Epithelial cell of prostate (primary cell): ENCODE measurements around the gene GNA14.
"Not testable (repeated sequence)": the region's sequence is repeated elsewhere in the genome, so short reads cannot be mapped to it uniquely, and the experiment has no call there.

Experiments used
- DNase-seq: peaks from one replicate; pipeline ENCODE4 v3.0.0-alpha.2; 2011; ENCODE audit warnings: low read depth, low spot score
- H3K27ac ChIP-seq: fragments of 450-650 bp; 2 replicates; pipeline ENCODE4 v1.5.1; 2017; ENCODE audit warnings: mild to moderate bottlenecking

The GNA14 gene

GRCh38 chr9:77648234-77649108 is at the start of gene GNA14:
TSS of gene GNA14 (minus strand) at chr9:77648322. CDS start at chr9:77647793, 529 bp downstream.
- no peak within 1 kb of the TSS for H3K27ac ChIP-seq
- DNase-seq = no peak

GRCh38 chr9:77697238-77697984 is 49.3 kb upstream of the GNA14 start:
- DNase-seq = peak; percentile 83
- H3K27ac ChIP-seq = peak overlapping the region; percentile 41

GRCh38 chr9:77690723-77691122 is 42.6 kb upstream of the GNA14 start:
- DNase-seq, H3K27ac ChIP-seq: not testable (repeated sequence)

GRCh38 chr9:77690119-77690518 is 42.0 kb upstream of the GNA14 start:
- DNase-seq = not testable (repeated sequence)

GRCh38 chr9:77687737-77688136 is 39.6 kb upstream of the GNA14 start:
- not testable (repeated sequence) for H3K27ac ChIP-seq, DNase-seq

More at GRCh38 chr9:77690119-77690518, 42.0 kb upstream of the GNA14 start:
- not testable (repeated sequence) for H3K27ac ChIP-seq

- no peak overlapping the region for H3K27ac ChIP-seq
- no peak for DNase-seq
Observed at GRCh38 chr9:77680581-77680980, 32.5 kb upstream of the GNA14 start.

- H3K27ac ChIP-seq = no peak overlapping the region
- no peak for DNase-seq
Observed at GRCh38 chr9:77679661-77680368, 31.7 kb upstream of the GNA14 start.

GRCh38 chr9:77679088-77679487 is 31.0 kb upstream of the GNA14 start:
- H3K27ac ChIP-seq = no peak overlapping the region
- DNase-seq = no peak

- no peak overlapping the region for H3K27ac ChIP-seq
- no peak for DNase-seq
Observed at GRCh38 chr9:77677957-77678535, 29.9 kb upstream of the GNA14 start.

- no peak for DNase-seq
Observed at GRCh38 chr9:77677397-77677796, 29.3 kb upstream of the GNA14 start.

GRCh38 chr9:77673941-77674791 is 26.0 kb upstream of the GNA14 start:
- H3K27ac ChIP-seq = no peak overlapping the region
- no peak for DNase-seq

More at GRCh38 chr9:77677397-77677796, 29.3 kb upstream of the GNA14 start:
- no peak overlapping the region for H3K27ac ChIP-seq

- H3K27ac ChIP-seq = no peak overlapping the region
- DNase-seq = no peak
Observed at GRCh38 chr9:77672183-77672582, 24.1 kb upstream of the GNA14 start.

- H3K27ac ChIP-seq = no peak overlapping the region
- DNase-seq = no peak
Observed at GRCh38 chr9:77667151-77667550, 19.0 kb upstream of the GNA14 start.

GRCh38 chr9:77663754-77664153 is 15.6 kb upstream of the GNA14 start:
- DNase-seq = peak; percentile 6
- no peak overlapping the region for H3K27ac ChIP-seq

- no peak for DNase-seq
- H3K27ac ChIP-seq = no peak overlapping the region
Observed at GRCh38 chr9:77661566-77662085, 13.5 kb upstream of the GNA14 start.

- H3K27ac ChIP-seq = no peak overlapping the region
- DNase-seq = no peak
Observed at GRCh38 chr9:77659926-77660325, 11.8 kb upstream of the GNA14 start.

GRCh38 chr9:77651203-77651602 is 3.1 kb upstream of the GNA14 start:
- H3K27ac ChIP-seq = no peak overlapping the region

GRCh38 chr9:77649109-77649812 is 1.1 kb upstream of the GNA14 start:
- no peak overlapping the region for H3K27ac ChIP-seq
- DNase-seq = no peak

More at GRCh38 chr9:77651203-77651602, 3.1 kb upstream of the GNA14 start:
- DNase-seq = no peak
